Kidney (tissue), 14 donors: ENCODE measurements around the gene COL6A5. TPM values are rescaled to one million over a fixed set of nuclear protein-coding genes. Genes with fewer than 3 reads are reported as not detected.

ENCODE experiments used
- DNase-seq, 5 donors: peaks; one replicate each; pipeline ENCODE4 v3.0.0-alpha.2; 2013 to 2020
- FAIRE-seq: peaks from 2 replicates; lab custom pipeline; 2012; peaks lifted over from hg19 to GRCh38; lab: Jason Lieb, UNC
- H3K27ac ChIP-seq, 2 donors: one replicate each; pipeline ENCODE4 v1.7.0; 2013; ENCODE audit warnings: low read depth in 2 of 2, low read length in 2 of 2, inconsistent platforms in 1 of 2
- H3K27me3 ChIP-seq: one replicate; pipeline ENCODE4 v1.7.1; 2013; ENCODE audit warnings: low read length, inconsistent platforms; ENCODE audit not compliant: control insufficient read depth, insufficient read depth
- H3K36me3 ChIP-seq, 3 donors: one replicate each; pipeline versions ENCODE4 v1.7.0 to v1.7.1; 2013; ENCODE audit warnings: low read length in 3 of 3, control low read depth in 1 of 3, inconsistent platforms in 1 of 3; ENCODE audit not compliant: insufficient read depth in 3 of 3, control insufficient read depth in 2 of 3
- H3K4me1 ChIP-seq, 3 donors: one replicate each; pipeline versions ENCODE4 v1.7.0 to v1.7.1; 2013; ENCODE audit warnings: low read length in 3 of 3, inconsistent platforms in 1 of 3, low read depth in 1 of 3; ENCODE audit not compliant: control insufficient read depth in 2 of 3, insufficient read depth in 2 of 3
- H3K4me3 ChIP-seq, 3 donors: one replicate each; pipeline versions ENCODE4 v1.7.0 to v1.8.1; 2013; ENCODE audit warnings: low read length in 3 of 3, control low read depth in 1 of 3, inconsistent platforms in 1 of 3
- H3K9ac ChIP-seq, 3 donors: one replicate each; pipeline versions ENCODE4 v1.7.0 to v1.7.1; 2013; ENCODE audit warnings: low read length in 3 of 3, control low read depth in 1 of 3, inconsistent platforms in 1 of 3
- H3K9me3 ChIP-seq, 3 donors: one replicate each; pipeline versions ENCODE4 v1.7.0 to v1.7.1; 2013; ENCODE audit warnings: low read length in 3 of 3, control low read depth in 1 of 3, inconsistent platforms in 1 of 3; ENCODE audit not compliant: control insufficient read depth in 2 of 3, insufficient read depth in 1 of 3
- intact Hi-C: fragments of 100-400 bp; cut with DNase I; formaldehyde crosslinking; loops from one replicate; pipeline ENCODE4 v1.11.1; 2022
- polyA plus RNA-seq: library from polyadenylated mRNA; stranded (reverse); fragments of 350-450 nt; fragmentation: Illumina TruSeq; extraction: RNeasy Lipid Tissue Mini Kit (QIAGEN cat#74804); gene quantifications from one replicate; pipeline ENCODE4 v1.2.3, GENCODE V29; 2014; ENCODE audit warnings: low read depth, low replicate concordance; ENCODE audit not compliant: insufficient read depth
- total RNA-seq: library from RNA; stranded (reverse); fragmentation: NEBNext Ultra II Directional; extraction: Animal tissue kit (Norgen Biotek cat#: 25700); gene quantifications from one replicate; pipeline ENCODE4 v1.2.1, GENCODE V29; 2021
- TF ChIP-seq, protein P1 (sequence below): IDR thresholded peaks from 3 replicates; pipeline ENCODE4 v1.5.1; 2012; ENCODE audit warnings: mild to moderate bottlenecking, moderate library complexity, borderline replicate concordance; ENCODE audit not compliant: insufficient read depth; ENCODE audit errors: extremely low read depth
- donor health status: control.
- donor health status: control.
- donor health status: control.
- donor health status: control.
- donor health status: control.
- donor health status: DM: yes; HTN: yes; CAD: no.
- donor health status: Normal renal cell carcinoma (clear cell type).

COL6A5 gene
- total and polyA plus RNA-seq, 2 donors from 2014 or later = 0.41 TPM; not detected in 1

GRCh38 chr3:130468311-130468710, 122.8 kb downstream of the COL6A5 start:
- FAIRE-seq = no peak
- Histone ChIP-seq H3K9ac (no peak overlapping the region), H3K36me3 (no peaks in the 10 kb centered on the region), H3K27ac (no peak overlapping the region), H3K9me3 (no peaks in the 10 kb centered on the region), H3K27me3 (no peaks in the 10 kb centered on the region), H3K4me3 (no peak overlapping the region), H3K4me1 (no peaks in the 10 kb centered on the region)
- intact Hi-C loops = no loop called here
- TF ChIP-seq, protein P1, sequence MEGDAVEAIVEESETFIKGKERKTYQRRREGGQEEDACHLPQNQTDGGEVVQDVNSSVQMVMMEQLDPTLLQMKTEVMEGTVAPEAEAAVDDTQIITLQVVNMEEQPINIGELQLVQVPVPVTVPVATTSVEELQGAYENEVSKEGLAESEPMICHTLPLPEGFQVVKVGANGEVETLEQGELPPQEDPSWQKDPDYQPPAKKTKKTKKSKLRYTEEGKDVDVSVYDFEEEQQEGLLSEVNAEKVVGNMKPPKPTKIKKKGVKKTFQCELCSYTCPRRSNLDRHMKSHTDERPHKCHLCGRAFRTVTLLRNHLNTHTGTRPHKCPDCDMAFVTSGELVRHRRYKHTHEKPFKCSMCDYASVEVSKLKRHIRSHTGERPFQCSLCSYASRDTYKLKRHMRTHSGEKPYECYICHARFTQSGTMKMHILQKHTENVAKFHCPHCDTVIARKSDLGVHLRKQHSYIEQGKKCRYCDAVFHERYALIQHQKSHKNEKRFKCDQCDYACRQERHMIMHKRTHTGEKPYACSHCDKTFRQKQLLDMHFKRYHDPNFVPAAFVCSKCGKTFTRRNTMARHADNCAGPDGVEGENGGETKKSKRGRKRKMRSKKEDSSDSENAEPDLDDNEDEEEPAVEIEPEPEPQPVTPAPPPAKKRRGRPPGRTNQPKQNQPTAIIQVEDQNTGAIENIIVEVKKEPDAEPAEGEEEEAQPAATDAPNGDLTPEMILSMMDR = no peak
- DNase-seq = no peak

- Histone ChIP-seq H3K9me3 (no peaks in the 10 kb centered on the region), H3K4me1 (no peaks in the 10 kb centered on the region), H3K36me3 (no peaks in the 10 kb centered on the region), H3K4me3 (no peak overlapping the region), H3K27me3 (no peaks in the 10 kb centered on the region), H3K9ac (no peak overlapping the region), H3K27ac (no peak overlapping the region)
- intact Hi-C loops = no loop called here
- FAIRE-seq (no peak), DNase-seq (peak in 3 of 5 donors; percentile 21 to 24 (median 23))
- TF ChIP-seq, protein P1 = no peak
These were observed 124.7 kb downstream of the COL6A5 start for GRCh38 chr3:130470126-130470525.

GRCh38 chr3:130473416-130473815, 127.9 kb downstream of the COL6A5 start:
- intact Hi-C loops = no loop called here
- Histone ChIP-seq H3K27ac (no peak overlapping the region), H3K4me3 (no peak overlapping the region), H3K9ac (no peak overlapping the region), H3K36me3 (no peaks in the 10 kb centered on the region), H3K9me3 (no peaks in the 10 kb centered on the region), H3K4me1 (no peaks in the 10 kb centered on the region), H3K27me3 (no peaks in the 10 kb centered on the region)
- TF ChIP-seq, protein P1 = no peak
- DNase-seq (no peak), FAIRE-seq (no peak)

DNA sequence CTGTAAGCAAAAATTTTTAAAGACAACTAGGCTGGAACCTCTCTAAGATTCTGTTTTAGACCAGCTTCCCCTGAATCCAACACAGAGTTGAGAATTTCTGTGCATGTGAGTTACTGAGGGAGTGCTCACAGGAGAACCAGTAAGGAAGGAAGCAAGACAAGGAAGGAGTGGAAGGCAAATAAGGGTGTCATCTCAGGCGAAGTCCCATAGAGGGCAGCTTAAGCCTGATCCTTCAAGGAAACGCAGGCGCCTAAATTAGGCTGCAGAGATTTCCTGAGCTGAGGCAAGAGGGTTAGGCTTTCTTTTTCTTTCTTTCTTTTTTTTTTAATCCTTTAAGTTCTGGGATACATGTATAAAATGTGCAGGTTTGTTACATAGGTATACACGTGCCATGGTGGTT, 135.3 kb downstream of the COL6A5 start:
- no peaks in the 10 kb centered on the region for H3K27me3 ChIP-seq
- no peak for FAIRE-seq

More for the DNA sequence above, 135.3 kb downstream of the COL6A5 start:
- H3K4me1 ChIP-seq = no peaks in the 10 kb centered on the region
- peak in 4 of 5 donors; percentile 36 to 83 (median 50) for DNase-seq
- H3K4me3 ChIP-seq = no peak overlapping the region
- H3K9me3 ChIP-seq = no peaks in the 10 kb centered on the region
- no peaks in the 10 kb centered on the region for H3K36me3 ChIP-seq
- intact Hi-C loops = no loop called here
- no peak overlapping the region for H3K27ac ChIP-seq
- TF ChIP-seq, protein P1 = peak; percentile 28
- no peak overlapping the region for H3K9ac ChIP-seq
